Measurements from ENCODE around the gene USPL1. TPM values are rescaled to one million over a fixed set of nuclear protein-coding genes. Genes with fewer than 3 reads are reported as not detected.

Gene USPL1
- total RNA-seq, 4 donors from 2014 or later, result 19.7 to 62.1 (median 27.1) TPM

- intact Hi-C loops (cut with DNase I; ENCODE audit: low total_unique reads), result no loop called here
- Histone ChIP-seq H3K36me3 (no peaks in the 10 kb centered on the region), H3K4me3 (no peak overlapping the region), H3K4me1 (peaks cover 0 to 4% of the 10 kb centered on the region in 2 donors), H3K27ac (peak overlapping the region; percentile 72 to 86), H3K9me3 (no peaks in the 10 kb centered on the region), H3K27me3 (no peaks in the 10 kb centered on the region)
- no peak for DNase-seq
- TF ChIP-seq, protein P1, sequence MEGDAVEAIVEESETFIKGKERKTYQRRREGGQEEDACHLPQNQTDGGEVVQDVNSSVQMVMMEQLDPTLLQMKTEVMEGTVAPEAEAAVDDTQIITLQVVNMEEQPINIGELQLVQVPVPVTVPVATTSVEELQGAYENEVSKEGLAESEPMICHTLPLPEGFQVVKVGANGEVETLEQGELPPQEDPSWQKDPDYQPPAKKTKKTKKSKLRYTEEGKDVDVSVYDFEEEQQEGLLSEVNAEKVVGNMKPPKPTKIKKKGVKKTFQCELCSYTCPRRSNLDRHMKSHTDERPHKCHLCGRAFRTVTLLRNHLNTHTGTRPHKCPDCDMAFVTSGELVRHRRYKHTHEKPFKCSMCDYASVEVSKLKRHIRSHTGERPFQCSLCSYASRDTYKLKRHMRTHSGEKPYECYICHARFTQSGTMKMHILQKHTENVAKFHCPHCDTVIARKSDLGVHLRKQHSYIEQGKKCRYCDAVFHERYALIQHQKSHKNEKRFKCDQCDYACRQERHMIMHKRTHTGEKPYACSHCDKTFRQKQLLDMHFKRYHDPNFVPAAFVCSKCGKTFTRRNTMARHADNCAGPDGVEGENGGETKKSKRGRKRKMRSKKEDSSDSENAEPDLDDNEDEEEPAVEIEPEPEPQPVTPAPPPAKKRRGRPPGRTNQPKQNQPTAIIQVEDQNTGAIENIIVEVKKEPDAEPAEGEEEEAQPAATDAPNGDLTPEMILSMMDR (IDR thresholded peaks at IDR 0.05), result no peak
- no peak for TF ChIP-seq POLR2A (IDR thresholded peaks at IDR 0.05)
Measured at GRCh38 chr13:30689752-30690151, 72.0 kb downstream of the USPL1 start.

- intact Hi-C loops (cut with DNase I; ENCODE audit: low total_unique reads), result no loop called here
- H3K27me3 ChIP-seq, result no peaks in the 10 kb centered on the region
- TF ChIP-seq POLR2A (IDR thresholded peaks at IDR 0.05), result no peak
- TF ChIP-seq, protein P1 (IDR thresholded peaks at IDR 0.05), result no peak
- H3K36me3 ChIP-seq, result no peaks in the 10 kb centered on the region
- H3K27ac ChIP-seq, result peak overlapping the region; percentile 72 to 86
- peak; percentile 75 to 83 for DNase-seq
- H3K9me3 ChIP-seq, result no peaks in the 10 kb centered on the region
- peak overlapping the region; percentile 23 to 32 for H3K4me3 ChIP-seq
- peaks cover 0 to 4% of the 10 kb centered on the region in 2 donors for H3K4me1 ChIP-seq
Measured at GRCh38 chr13:30690282-30691188, 72.8 kb downstream of the USPL1 start.

DNA sequence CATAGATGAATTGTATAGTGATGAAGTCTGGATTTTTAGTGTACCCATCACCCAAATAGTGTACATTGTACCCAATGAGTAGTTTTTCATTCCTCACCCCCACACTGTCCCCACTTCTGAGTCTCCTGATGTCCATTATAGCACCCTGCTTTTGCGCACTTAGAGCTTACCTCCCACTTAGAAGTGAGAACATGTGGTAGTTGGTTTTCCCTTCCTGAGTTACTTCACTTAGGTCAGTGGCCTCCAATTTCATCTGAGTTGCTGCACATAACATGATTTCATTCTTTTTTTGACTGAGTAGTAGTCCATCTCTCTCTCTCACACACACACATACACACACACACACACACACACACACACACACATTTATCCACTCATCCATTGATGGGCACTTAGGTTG is 74.4 kb downstream of the USPL1 start:
- TF ChIP-seq, protein P1 (IDR thresholded peaks at IDR 0.05), result no peak
- TF ChIP-seq POLR2A (IDR thresholded peaks at IDR 0.05), result no peak
- Histone ChIP-seq H3K36me3 (no peaks in the 10 kb centered on the region), H3K27ac (no peak overlapping the region), H3K27me3 (no peaks in the 10 kb centered on the region), H3K9me3 (no peaks in the 10 kb centered on the region), H3K4me1 (peaks cover 0 to 4% of the 10 kb centered on the region in 2 donors), H3K4me3 (no peak overlapping the region)
- DNase-seq, result no peak
- intact Hi-C loops (cut with DNase I; ENCODE audit: low total_unique reads), result no loop called here

DNA sequence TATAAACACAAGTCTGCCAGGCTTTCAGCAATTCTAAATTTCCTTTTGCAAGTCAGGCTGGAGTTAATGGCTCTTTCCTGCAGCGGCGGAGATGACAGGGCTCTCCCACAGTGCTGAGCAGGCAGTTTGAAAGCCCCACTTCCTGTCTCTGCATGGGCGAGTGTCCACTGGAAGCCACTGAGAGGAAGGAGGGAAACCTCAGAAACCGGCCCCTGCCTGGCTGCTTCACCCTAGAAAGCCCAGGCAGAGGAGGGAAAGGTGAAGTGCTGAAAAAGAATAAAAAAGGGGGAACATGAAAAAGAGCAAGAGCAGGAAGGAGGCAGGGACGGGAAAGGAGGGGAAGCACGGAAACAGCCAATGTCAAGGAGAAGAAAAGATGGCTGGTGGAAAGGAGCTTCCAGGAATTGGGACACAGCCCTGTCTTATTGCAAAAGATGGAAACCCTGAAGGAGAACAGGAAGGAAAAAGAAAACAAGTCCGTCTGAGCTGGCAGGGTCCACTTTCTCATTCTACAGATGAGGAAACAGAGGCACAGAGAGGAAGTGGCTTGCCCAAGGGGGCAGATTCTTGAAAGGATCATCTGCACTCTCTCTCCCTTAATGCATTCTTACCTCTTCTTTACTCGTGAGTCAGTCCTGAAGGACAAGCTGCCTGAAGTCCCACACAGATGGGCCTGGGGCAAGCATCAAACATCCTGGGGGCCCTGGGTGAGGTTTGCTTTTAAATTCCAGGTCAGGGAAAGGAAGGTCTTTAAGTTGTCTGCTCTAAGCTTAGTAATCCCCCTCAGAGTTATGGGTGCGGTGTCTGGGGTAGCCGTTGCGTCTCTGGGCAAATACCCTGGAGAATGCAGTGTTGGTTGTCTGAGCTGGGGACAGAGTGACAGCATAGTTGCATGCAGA is 78.8 kb downstream of the USPL1 start:
- intact Hi-C loops (cut with DNase I; ENCODE audit: low total_unique reads), result no loop called here
- H3K27ac ChIP-seq, result no peak overlapping the region
- no peaks in the 10 kb centered on the region for H3K27me3 ChIP-seq
- H3K4me1 ChIP-seq, result no peaks in the 10 kb centered on the region
- H3K4me3 ChIP-seq, result no peak overlapping the region
- no peaks in the 10 kb centered on the region for H3K36me3 ChIP-seq
- no peaks in the 10 kb centered on the region for H3K9me3 ChIP-seq
- TF ChIP-seq, protein P1 (IDR thresholded peaks at IDR 0.05), result no peak
- no peak for TF ChIP-seq POLR2A (IDR thresholded peaks at IDR 0.05)
- DNase-seq, result no peak
